Right kidney (tissue), 9 donors: Measurements from ENCODE around the gene KLHL21.
"Not testable (repeated sequence)": the region's sequence is repeated elsewhere in the genome, so short reads cannot be mapped to it uniquely, and the experiment has no call there.

Experiments used
- DNase-seq: peaks from one replicate; pipeline ENCODE4 v3.0.0-alpha.2; 2016
- long read RNA-seq, 8 donors: transcript quantifications; one replicate each; lab custom pipeline, GENCODE V29; 2026

KLHL21 gene, protein sequence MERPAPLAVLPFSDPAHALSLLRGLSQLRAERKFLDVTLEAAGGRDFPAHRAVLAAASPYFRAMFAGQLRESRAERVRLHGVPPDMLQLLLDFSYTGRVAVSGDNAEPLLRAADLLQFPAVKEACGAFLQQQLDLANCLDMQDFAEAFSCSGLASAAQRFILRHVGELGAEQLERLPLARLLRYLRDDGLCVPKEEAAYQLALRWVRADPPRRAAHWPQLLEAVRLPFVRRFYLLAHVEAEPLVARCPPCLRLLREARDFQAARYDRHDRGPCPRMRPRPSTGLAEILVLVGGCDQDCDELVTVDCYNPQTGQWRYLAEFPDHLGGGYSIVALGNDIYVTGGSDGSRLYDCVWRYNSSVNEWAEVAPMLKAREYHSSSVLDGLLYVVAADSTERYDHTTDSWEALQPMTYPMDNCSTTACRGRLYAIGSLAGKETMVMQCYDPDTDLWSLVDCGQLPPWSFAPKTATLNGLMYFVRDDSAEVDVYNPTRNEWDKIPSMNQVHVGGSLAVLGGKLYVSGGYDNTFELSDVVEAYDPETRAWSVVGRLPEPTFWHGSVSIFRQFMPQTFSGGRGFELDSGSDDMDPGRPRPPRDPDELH
- long read RNA-seq, donor 1, full-length matches to known transcripts, result 7 of 24 reads
- long read RNA-seq, donor 1, partial matches to known transcripts, result 5 of 24 reads
- long read RNA-seq, donor 1, other reads (novel, unspliced or antisense), result 12 of 24 reads
- long read RNA-seq, donor 2, full-length matches to known transcripts, result 2 of 2 reads
- long read RNA-seq, donor 2, partial matches to known transcripts, result 0 of 2 reads
- long read RNA-seq, donor 2, other reads (novel, unspliced or antisense), result 0 of 2 reads
- long read RNA-seq, donor 3, full-length matches to known transcripts, result 1 of 13 reads
- long read RNA-seq, donor 3, partial matches to known transcripts, result 12 of 13 reads
- long read RNA-seq, donor 3, other reads (novel, unspliced or antisense), result 0 of 13 reads
- long read RNA-seq, donor 4, full-length matches to known transcripts, result 8 of 8 reads
- long read RNA-seq, donor 4, partial matches to known transcripts, result 0 of 8 reads
- long read RNA-seq, donor 4, other reads (novel, unspliced or antisense), result 0 of 8 reads
- long read RNA-seq, donor 5, full-length matches to known transcripts, result 8 of 45 reads
- long read RNA-seq, donor 5, partial matches to known transcripts, result 24 of 45 reads
- long read RNA-seq, donor 5, other reads (novel, unspliced or antisense), result 13 of 45 reads
- long read RNA-seq, donor 6, full-length matches to known transcripts, result 6 of 20 reads
- long read RNA-seq, donor 6, partial matches to known transcripts, result 0 of 20 reads
- long read RNA-seq, donor 6, other reads (novel, unspliced or antisense), result 14 of 20 reads
- long read RNA-seq, donor 7, full-length matches to known transcripts, result 7 of 7 reads
- long read RNA-seq, donor 7, partial matches to known transcripts, result 0 of 7 reads
- long read RNA-seq, donor 7, other reads (novel, unspliced or antisense), result 0 of 7 reads
- long read RNA-seq, donor 8, full-length matches to known transcripts, result 3 of 3 reads
- long read RNA-seq, donor 8, partial matches to known transcripts, result 0 of 3 reads
- long read RNA-seq, donor 8, other reads (novel, unspliced or antisense), result 0 of 3 reads

- peak; percentile 96 for DNase-seq
These were observed at the start of gene KLHL21 for GRCh38 chr1:6602669-6603237. TSS of gene KLHL21 (minus strand) at chr1:6602869. CDS start at chr1:6602817, 52 bp downstream.

GRCh38 chr1:6651909-6652308 lies 49.2 kb upstream of the KLHL21 start:
- no peak for DNase-seq

- no peak for DNase-seq
These were observed 45.9 kb upstream of the KLHL21 start for GRCh38 chr1:6648556-6648955.

- no peak for DNase-seq
These were observed 44.0 kb upstream of the KLHL21 start for GRCh38 chr1:6646499-6647148.

DNA sequence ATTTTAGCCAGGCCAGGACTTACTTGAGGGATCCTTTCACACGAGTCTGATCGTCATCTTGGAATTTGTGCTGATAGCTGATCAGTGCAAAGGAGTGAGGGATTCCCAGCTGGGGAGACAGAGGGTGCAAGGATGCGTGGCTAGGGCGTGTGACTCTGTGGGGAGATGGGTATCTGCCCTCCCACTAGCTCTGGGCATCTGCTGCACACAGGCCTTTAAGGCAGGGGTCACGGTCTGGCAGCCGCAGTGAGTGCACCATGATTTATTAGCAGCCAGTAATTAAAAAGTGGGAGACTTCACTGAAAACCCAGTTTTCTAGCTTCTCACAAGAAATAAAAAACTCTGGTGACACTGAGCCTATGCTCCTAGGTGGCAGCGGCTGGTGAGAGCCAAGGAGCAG lies 42.3 kb upstream of the KLHL21 start:
- DNase-seq, result peak; percentile 52

DNA sequence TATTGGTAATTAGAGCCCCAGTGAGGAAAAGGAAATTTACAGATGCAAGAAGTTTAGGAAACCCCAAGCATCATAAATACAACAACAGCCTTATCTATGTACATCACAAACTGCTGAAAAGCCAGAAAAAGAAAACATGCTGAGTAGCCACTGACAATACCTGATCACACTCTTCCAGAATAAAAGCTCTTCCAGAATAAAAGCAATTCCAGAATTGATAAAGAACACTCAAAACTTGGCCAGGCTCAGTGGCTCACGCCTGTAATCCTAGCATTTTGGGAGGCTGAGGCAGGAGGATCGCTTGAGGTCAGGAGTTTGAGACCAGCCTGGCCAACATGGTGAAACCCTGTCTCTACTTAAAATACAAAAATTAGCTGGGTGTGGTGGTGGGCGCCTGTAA lies 38.2 kb upstream of the KLHL21 start:
- not testable (repeated sequence) for DNase-seq

GRCh38 chr1:6638226-6638625 lies 35.6 kb upstream of the KLHL21 start:
- DNase-seq, result no peak

DNA sequence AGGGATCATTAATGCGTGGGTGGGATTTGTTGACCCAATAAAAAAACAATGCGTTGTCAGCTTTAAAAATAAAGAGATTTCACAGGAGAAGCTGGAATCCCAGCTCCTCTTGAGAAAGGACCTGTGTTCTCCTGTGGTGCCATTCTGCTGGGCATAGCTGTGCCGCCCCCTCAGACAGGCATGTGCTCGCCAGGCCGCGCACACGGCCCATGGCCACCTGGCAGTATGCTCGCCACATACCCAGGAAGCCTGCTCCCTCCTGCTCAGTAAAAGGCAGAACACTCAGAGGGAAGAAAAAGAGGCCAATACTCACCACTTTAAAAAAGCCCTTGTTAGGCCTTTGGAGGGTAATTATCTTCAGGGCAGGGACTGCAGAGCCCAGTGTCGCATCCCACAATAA lies 35.1 kb upstream of the KLHL21 start:
- DNase-seq, result no peak

DNA sequence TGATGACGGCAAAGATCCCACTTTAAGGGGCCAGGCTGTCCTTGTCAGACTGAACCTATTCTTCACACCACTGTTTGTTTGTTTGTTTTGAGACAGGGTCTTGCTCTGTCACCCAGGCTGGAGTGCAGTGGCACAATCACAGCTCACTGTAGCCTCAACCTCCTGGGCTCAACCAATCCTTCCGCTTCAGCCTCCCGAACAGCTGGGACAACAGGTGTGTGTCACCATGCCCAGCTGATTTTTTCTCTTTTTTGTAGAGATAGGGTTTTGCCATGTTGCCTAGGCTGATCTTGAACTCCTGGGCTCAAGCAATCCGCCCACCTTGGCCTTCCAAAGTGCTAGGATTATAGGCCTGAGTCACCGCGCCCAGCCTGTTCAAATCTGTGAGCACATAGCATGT lies 34.1 kb upstream of the KLHL21 start:
- DNase-seq, result not testable (repeated sequence)

DNA sequence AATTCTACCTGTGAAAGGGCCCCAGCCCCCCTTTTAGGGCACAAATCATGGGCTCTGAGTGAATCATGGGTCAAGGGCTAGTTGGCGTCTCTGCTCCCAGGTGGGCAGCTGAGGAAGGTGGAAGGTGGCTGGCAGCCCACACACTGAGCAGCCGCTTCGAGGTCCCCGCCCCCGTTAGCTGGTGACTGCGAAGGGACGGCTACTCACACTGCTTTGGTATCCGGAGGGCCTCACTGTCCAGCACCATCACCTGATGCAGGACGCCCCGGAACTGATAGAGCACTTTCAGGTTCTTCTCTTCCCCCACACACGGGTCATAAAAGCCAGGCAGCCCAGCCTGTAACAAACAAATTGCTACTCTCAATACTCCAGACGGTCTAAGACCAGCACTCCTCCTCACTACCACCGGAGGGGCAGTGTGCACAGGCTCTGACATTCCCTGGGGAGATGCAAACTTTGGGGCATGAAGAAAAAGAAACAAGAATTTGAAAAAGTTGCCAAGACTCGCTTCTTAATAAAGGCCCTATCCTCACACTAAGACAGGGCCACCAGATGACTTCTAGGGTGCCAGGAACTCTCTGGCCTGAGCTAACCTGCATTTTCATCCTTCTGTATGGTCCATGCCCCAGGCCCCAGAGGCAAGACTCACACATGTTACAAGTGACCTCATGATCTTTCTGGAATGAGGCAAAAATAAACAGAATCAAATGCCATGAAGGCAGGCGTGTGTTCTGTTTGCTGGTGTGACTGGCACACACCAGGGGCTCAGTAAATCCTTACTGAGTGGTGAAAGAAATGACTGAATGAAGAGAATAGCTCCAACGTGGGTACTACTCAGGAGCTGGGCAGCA lies 33.5 kb upstream of the KLHL21 start:
- DNase-seq, result no peak

- DNase-seq, result no peak
These were observed 32.7 kb upstream of the KLHL21 start for GRCh38 chr1:6635161-6635909.

DNA sequence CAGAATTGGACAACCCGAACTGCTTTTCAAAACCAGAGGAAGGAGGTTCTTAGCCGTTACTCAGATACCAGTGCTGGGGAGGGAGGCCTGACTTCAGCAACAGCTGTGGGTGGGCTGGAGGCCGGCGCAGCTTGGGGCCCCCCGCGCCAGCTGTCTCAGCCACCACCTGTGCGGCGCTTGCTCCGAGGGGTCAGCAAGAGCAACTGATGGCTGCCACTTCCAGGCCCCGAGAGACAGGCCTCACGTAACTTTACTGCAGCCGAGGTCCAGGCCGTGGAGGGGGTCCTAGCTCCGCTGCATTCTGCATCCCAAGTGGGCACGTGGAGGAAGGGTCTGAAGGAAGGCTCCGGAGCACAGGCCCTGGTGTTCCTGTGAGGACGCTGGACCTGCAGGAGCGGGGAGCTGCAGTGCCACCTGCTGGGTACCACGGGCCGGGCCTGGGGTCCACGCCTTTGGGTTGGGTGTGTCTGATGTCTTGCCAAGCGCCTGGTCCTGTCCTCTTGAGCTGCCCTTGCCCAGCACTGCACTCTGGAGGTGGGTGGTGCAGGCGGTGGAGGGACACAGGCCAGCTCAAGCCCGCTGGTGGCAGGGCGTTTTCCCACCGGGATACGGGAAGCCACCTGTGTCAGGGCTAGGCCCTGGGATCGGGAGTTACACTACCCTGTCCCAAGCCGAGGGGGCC lies 31.8 kb upstream of the KLHL21 start:
- DNase-seq, result no peak

DNA sequence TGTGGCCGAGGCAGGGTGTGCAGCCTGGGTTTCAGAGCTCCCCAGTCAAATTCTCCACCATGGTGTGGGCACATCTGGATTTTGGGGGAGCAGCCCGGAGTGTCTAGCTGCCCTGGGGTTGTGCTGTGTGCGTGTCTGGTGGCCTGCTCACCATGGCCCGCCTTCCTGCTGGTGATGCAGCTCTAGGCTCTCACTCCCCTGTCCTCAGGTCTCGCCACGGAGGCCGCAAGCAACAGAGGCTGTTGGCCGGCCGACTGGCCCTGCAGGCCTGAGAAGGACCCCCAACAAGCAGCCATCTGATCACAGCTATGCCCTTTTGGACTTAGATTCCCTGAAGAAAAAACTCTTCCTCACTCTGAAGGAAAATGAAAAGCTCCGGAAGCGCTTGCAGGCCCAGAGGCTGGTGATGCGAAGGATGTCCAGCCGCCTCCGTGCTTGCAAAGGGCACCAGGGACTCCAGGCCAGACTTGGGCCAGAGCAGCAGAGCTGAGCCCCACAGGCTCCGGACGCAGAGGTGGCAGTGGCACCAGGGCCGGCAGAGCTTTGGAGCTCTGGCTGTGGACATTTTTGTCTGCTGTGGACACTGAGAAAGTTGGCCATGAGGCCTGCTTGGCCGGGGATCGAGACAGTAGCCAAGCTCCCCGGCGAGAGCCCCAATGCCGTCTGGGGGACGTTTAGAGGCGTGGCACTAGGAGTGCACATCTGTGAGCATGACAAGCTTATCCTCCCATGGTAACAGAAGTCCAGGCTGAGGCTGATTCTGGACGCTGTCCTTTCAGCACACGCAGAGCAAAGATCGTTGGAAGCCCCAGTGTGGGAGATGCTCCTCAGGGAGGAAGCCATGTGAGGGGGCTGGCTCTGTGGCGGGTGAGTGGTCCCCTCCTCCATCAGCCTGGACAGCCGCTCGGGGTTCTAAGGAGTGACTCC lies 30.2 kb upstream of the KLHL21 start:
- DNase-seq, result no peak

- DNase-seq, result no peak
These were observed 28.4 kb upstream of the KLHL21 start for GRCh38 chr1:6631058-6631457.

DNA sequence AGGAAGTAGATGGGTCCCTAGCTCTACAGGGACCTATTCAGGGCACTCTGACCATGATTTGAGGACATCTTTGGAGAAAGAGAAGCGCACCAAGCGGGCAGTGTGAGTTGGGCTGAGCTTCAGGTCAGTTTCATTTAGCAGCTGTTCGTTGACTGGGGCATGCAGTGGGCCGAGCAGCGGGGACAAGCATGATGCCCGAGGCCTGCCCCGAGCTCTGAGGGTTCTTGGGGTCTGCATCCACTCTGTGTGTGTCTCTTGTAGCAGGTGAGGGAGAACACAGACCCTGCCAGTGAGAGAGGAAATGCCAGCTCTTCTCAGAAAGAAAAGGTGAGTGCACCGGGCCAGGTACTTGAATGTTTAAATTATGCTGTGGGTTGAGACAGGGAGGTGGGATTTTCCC lies 27.4 kb upstream of the KLHL21 start:
- no peak for DNase-seq

GRCh38 chr1:6628971-6629479 lies 26.4 kb upstream of the KLHL21 start:
- no peak for DNase-seq
